Glomerular visceral epithelial cell (primary cell): ENCODE results near the gene UBAC2.
A peak's percentile ranks its signal among the peaks of the same experiment; 100 is the strongest.

ENCODE experiments used
- DNase-seq: peaks from one replicate; pipeline ENCODE4 v3.0.0-alpha.2; 2016; ENCODE audit errors: extremely low spot score

The UBAC2 gene

GRCh38 chr13:99339230-99339721 is 138.6 kb downstream of the UBAC2 start:
- DNase-seq = no peak

GRCh38 chr13:99339736-99340397 is 139.2 kb downstream of the UBAC2 start:
- peak; percentile 40 for DNase-seq

- DNase-seq = no peak
These were observed 140.0 kb downstream of the UBAC2 start for GRCh38 chr13:99340638-99341037.

- no peak for DNase-seq
These were observed 141.5 kb downstream of the UBAC2 start for GRCh38 chr13:99341969-99342722.

GRCh38 chr13:99342723-99343315 is 142.2 kb downstream of the UBAC2 start:
- no peak for DNase-seq

GRCh38 chr13:99344610-99345208 is 144.1 kb downstream of the UBAC2 start:
- no peak for DNase-seq

- no peak for DNase-seq
These were observed 144.7 kb downstream of the UBAC2 start for GRCh38 chr13:99345345-99345744.

- no peak for DNase-seq
These were observed 145.8 kb downstream of the UBAC2 start for GRCh38 chr13:99346335-99347042.

GRCh38 chr13:99347335-99347878 is 146.8 kb downstream of the UBAC2 start:
- DNase-seq = no peak

GRCh38 chr13:99347911-99348451 is 147.3 kb downstream of the UBAC2 start:
- no peak for DNase-seq

- DNase-seq = no peak
These were observed 149.5 kb downstream of the UBAC2 start for GRCh38 chr13:99350191-99350590.

- DNase-seq = no peak
These were observed 151.1 kb downstream of the UBAC2 start for GRCh38 chr13:99351772-99352171.

GRCh38 chr13:99352351-99353245 is 151.9 kb downstream of the UBAC2 start:
- DNase-seq = no peak

- DNase-seq = no peak
These were observed 152.6 kb downstream of the UBAC2 start for GRCh38 chr13:99353246-99353600.

- peak; percentile 25 for DNase-seq
These were observed 153.2 kb downstream of the UBAC2 start for GRCh38 chr13:99353836-99354235.

GRCh38 chr13:99354371-99354951 is 153.8 kb downstream of the UBAC2 start:
- DNase-seq = no peak

- no peak for DNase-seq
These were observed 154.8 kb downstream of the UBAC2 start for GRCh38 chr13:99355267-99356011.

GRCh38 chr13:99356012-99356261 is 155.3 kb downstream of the UBAC2 start:
- DNase-seq = no peak
